H1 (cell line): ENCODE results near the gene CCT6B. TPM values are rescaled to one million over a fixed set of nuclear protein-coding genes. Genes with fewer than 3 reads are reported as not detected.

Experiments
- CTCF ChIA-PET: fragments of 300-600 bp; sonication (Branson Sonifier 250); formaldehyde crosslinking; loops from one replicate; lab custom pipeline; 2021; ENCODE audit not compliant: partially characterized antibody; lab: Charles Lee
- POLR2A ChIA-PET: fragments of 300-600 bp; sonication (Branson Sonifier 250); formaldehyde crosslinking; loops from one replicate; lab custom pipeline; 2021; ENCODE audit warnings: inconsistent platforms; ENCODE audit not compliant: partially characterized antibody; lab: Charles Lee
- DNase-seq, 2 experiments: peaks; one replicate each; pipeline versions ENCODE4 v3.0.0 to v3.0.0-alpha.2; 2010 to 2022; ENCODE audit warnings: low spot score in 2 of 2, low read depth in 1 of 2, mixed read lengths in 1 of 2
- FAIRE-seq: peaks from 2 replicates; lab custom pipeline; 2011; peaks lifted over from hg19 to GRCh38; lab: Jason Lieb, UNC
- H2AFZ ChIP-seq: 2 replicates; pipeline ENCODE4 v1.8.1; 2012; ENCODE audit warnings: low read length, inconsistent platforms
- H2AK5ac ChIP-seq: 2 replicates; pipeline ENCODE4 v1.6.1; 2013; ENCODE audit warnings: low read depth, low read length
- H2BK120ac ChIP-seq: replicated peaks from 2 replicates; pipeline ENCODE3; 2013; ENCODE audit warnings: low read depth, low read length, inconsistent platforms
- H2BK12ac ChIP-seq: 2 replicates; pipeline ENCODE4 v1.6.1; 2013; ENCODE audit warnings: low read depth, low read length
- H2BK15ac ChIP-seq: 2 replicates; pipeline ENCODE4 v1.6.1; 2013; ENCODE audit warnings: low read length
- H2BK20ac ChIP-seq: 2 replicates; pipeline ENCODE4 v1.6.1; 2013; ENCODE audit warnings: low read length
- H2BK5ac ChIP-seq: 2 replicates; pipeline ENCODE4 v1.6.1; 2013; ENCODE audit warnings: low read depth, low read length
- H3K14ac ChIP-seq: 2 replicates; pipeline ENCODE4 v1.6.1; 2013; ENCODE audit warnings: inconsistent platforms; ENCODE audit not compliant: insufficient read length
- H3K18ac ChIP-seq: 2 replicates; pipeline ENCODE4 v1.6.1; 2013; ENCODE audit warnings: low read length; ENCODE audit errors: extremely low read depth
- H3K23ac ChIP-seq: 2 replicates; pipeline ENCODE4 v1.6.1; 2013; ENCODE audit warnings: inconsistent platforms; ENCODE audit not compliant: insufficient read length
- H3K23me2 ChIP-seq: 2 replicates; pipeline ENCODE4 v1.6.1; 2013; ENCODE audit warnings: low read depth, low read length
- H3K27ac ChIP-seq: 2 replicates; pipeline ENCODE4 v1.6.1; 2011; ENCODE audit warnings: low read depth, low read length, inconsistent platforms
- H3K27me3 ChIP-seq, 4 experiments: replicated peaks in 1 of 4; 1 replicate in 1 of 4; 2 replicates in 3 of 4; pipeline versions ENCODE4 v1.6.1 to v1.8.1; 2011 to 2013; ENCODE audit warnings: low read length in 3 of 4, mild to moderate bottlenecking in 3 of 4, inconsistent platforms in 2 of 4, mixed read lengths in 2 of 4, moderate library complexity in 1 of 4; ENCODE audit not compliant: control insufficient read depth in 3 of 4, insufficient read depth in 3 of 4; ENCODE audit errors: extremely low read depth in 1 of 4
- H3K36me3 ChIP-seq, 4 experiments: 2 replicates each; pipeline versions ENCODE4 v1.6.1 to v1.8.1; 2011 to 2013; ENCODE audit warnings: mild to moderate bottlenecking in 4 of 4, low read length in 3 of 4, moderate library complexity in 2 of 4, control low read depth in 1 of 4, inconsistent platforms in 1 of 4; ENCODE audit not compliant: insufficient read depth in 4 of 4, control insufficient read depth in 2 of 4
- H3K4ac ChIP-seq: replicated peaks from 2 replicates; pipeline ENCODE3; 2013; ENCODE audit warnings: low read length, low read depth, mixed read lengths, inconsistent platforms; ENCODE audit not compliant: insufficient read length
- H3K4me1 ChIP-seq, 4 experiments: replicated peaks in 1 of 4; 1 replicate in 1 of 4; 2 replicates in 3 of 4; pipeline versions ENCODE4 v1.6.1 to v1.8.1; 2011 to 2013; ENCODE audit warnings: low read length in 3 of 4, inconsistent platforms in 2 of 4, mixed read lengths in 1 of 4; ENCODE audit not compliant: insufficient read depth in 4 of 4, control insufficient read depth in 3 of 4
- H3K4me2 ChIP-seq, 2 experiments: 2 replicates each; pipeline versions ENCODE4 v1.6.1 to v1.8.1; 2011 to 2013; ENCODE audit warnings: low read depth in 2 of 2, low read length in 2 of 2, control low read depth in 1 of 2, inconsistent platforms in 1 of 2, mild to moderate bottlenecking in 1 of 2; ENCODE audit not compliant: insufficient read depth in 1 of 2
- H3K4me3 ChIP-seq, 4 experiments: fragments of 200-600, 300-600 bp in 1 of 4; sonication (generic), shearing (Covaris generic), sonication (Bioruptor Twin) in 1 of 4; 2 replicates each; pipeline versions ENCODE4 v1.5.1 to v1.8.1; 2011 to 2016; ENCODE audit warnings: low read length in 4 of 4, low read depth in 3 of 4, control low read depth in 2 of 4, inconsistent platforms in 2 of 4, mild to moderate bottlenecking in 2 of 4, mixed read lengths in 1 of 4, moderate library complexity in 1 of 4; ENCODE audit not compliant: insufficient read depth in 2 of 4; ENCODE audit errors: extremely low read depth in 1 of 4
- H3K56ac ChIP-seq: replicated peaks from 2 replicates; pipeline ENCODE3; 2013; ENCODE audit warnings: low read depth, mild to moderate bottlenecking, mixed read lengths, low read length, inconsistent platforms; ENCODE audit not compliant: insufficient read length
- H3K79me1 ChIP-seq: 2 replicates; pipeline ENCODE4 v1.6.1; 2013; ENCODE audit warnings: low read depth, low read length, control low read depth
- H3K79me2 ChIP-seq, 2 experiments: 2 replicates each; pipeline versions ENCODE4 v1.6.1 to v1.8.1; 2012 to 2013; ENCODE audit warnings: low read length in 2 of 2, mild to moderate bottlenecking in 2 of 2, inconsistent platforms in 1 of 2; ENCODE audit not compliant: insufficient read depth in 2 of 2, control insufficient read depth in 1 of 2
- H3K9ac ChIP-seq, 4 experiments: replicated peaks in 1 of 4; 1 replicate in 1 of 4; 2 replicates in 3 of 4; pipeline versions ENCODE4 v1.6.1 to v1.8.1; 2011 to 2013; ENCODE audit warnings: low read depth in 3 of 4, low read length in 3 of 4, control low read depth in 2 of 4, mild to moderate bottlenecking in 2 of 4, moderate library complexity in 2 of 4, inconsistent platforms in 1 of 4; ENCODE audit errors: extremely low read depth in 1 of 4
- H3K9me3 ChIP-seq, 2 experiments: 2 replicates each; pipeline versions ENCODE4 v1.6.1 to v1.8.1; 2012 to 2013; ENCODE audit warnings: mild to moderate bottlenecking in 2 of 2, moderate library complexity in 2 of 2, control low read depth in 1 of 2, inconsistent platforms in 1 of 2, low read depth in 1 of 2, low read length in 1 of 2, mixed read lengths in 1 of 2; ENCODE audit not compliant: insufficient read depth in 2 of 2
- H4K20me1 ChIP-seq, 2 experiments: replicated peaks in 1 of 2; 2 replicates each; pipeline versions ENCODE3 to v1.8.1; 2011 to 2013; ENCODE audit warnings: inconsistent platforms in 2 of 2, low read length in 2 of 2, mild to moderate bottlenecking in 1 of 2; ENCODE audit not compliant: insufficient read depth in 2 of 2, control insufficient read depth in 1 of 2
- H4K5ac ChIP-seq: 2 replicates; pipeline ENCODE4 v1.6.1; 2013; ENCODE audit warnings: low read length, low read depth, mixed read lengths, inconsistent platforms; ENCODE audit not compliant: insufficient read length
- H4K8ac ChIP-seq: 2 replicates; pipeline ENCODE4 v1.8.0; 2013; ENCODE audit warnings: mild to moderate bottlenecking, moderate library complexity, low read length, inconsistent platforms; ENCODE audit not compliant: insufficient read depth; ENCODE audit errors: extremely low read depth
- H4K91ac ChIP-seq: replicated peaks from 2 replicates; pipeline ENCODE3; 2013; ENCODE audit warnings: low read length, mixed read lengths, inconsistent platforms; ENCODE audit not compliant: insufficient read length
- ASH2L ChIP-seq: fragments of 200-600, 300-600 bp; sonication (generic); IDR thresholded peaks from one replicate; pipeline ENCODE4 v1.7.1; 2017; ENCODE audit warnings: low read length
- ATF2 ChIP-seq: IDR thresholded peaks from 2 replicates; pipeline ENCODE4 v1.6.1; 2012; ENCODE audit warnings: low read length, inconsistent platforms
- BACH1 ChIP-seq: IDR thresholded peaks from 2 replicates; pipeline ENCODE4 v1.6.1; 2012; ENCODE audit warnings: low read length, improper control_type of control experiment
- CHD2 ChIP-seq: IDR thresholded peaks from 2 replicates; pipeline ENCODE4 v1.6.1; 2012; ENCODE audit warnings: low read length, improper control_type of control experiment
- EGR1 ChIP-seq: IDR thresholded peaks from 2 replicates; pipeline ENCODE4 v1.6.1; 2011; ENCODE audit warnings: low read depth, low read length, borderline replicate concordance
- GABPA ChIP-seq: IDR thresholded peaks from 2 replicates; pipeline ENCODE4 v1.6.1; 2011; ENCODE audit warnings: mild to moderate bottlenecking, low read length, moderate library complexity, borderline replicate concordance; ENCODE audit not compliant: insufficient read depth
- GTF2F1 ChIP-seq: IDR thresholded peaks from 2 replicates; pipeline ENCODE4 v1.6.1; 2012; ENCODE audit warnings: low read depth, low read length, improper control_type of control experiment, borderline replicate concordance
- HDAC2 ChIP-seq, 2 experiments: fragments of 300-600 bp in 1 of 2; sonication (generic) in 1 of 2; IDR thresholded peaks; 2 replicates each; pipeline ENCODE4 v1.6.1; 2011 to 2012; ENCODE audit warnings: low read depth in 2 of 2, low read length in 2 of 2, mild to moderate bottlenecking in 2 of 2, moderate library complexity in 2 of 2, borderline replicate concordance in 1 of 2, inconsistent platforms in 1 of 2
- PHF8 ChIP-seq: fragments of 200-600 bp; sonication (generic); conservative IDR thresholded peaks from 2 replicates; pipeline ENCODE4 v1.7.1; 2012; ENCODE audit warnings: low read depth, mild to moderate bottlenecking, inconsistent platforms, low read length, moderate library complexity
- POLR2AphosphoS5 ChIP-seq: IDR thresholded peaks from 2 replicates; pipeline ENCODE4 v1.6.1; 2011; ENCODE audit warnings: low read depth, low read length
- TAF1 ChIP-seq: IDR thresholded peaks from 2 replicates; pipeline ENCODE4 v1.6.1; 2011; ENCODE audit warnings: mild to moderate bottlenecking, low read depth, low read length
- WGBS, 2 experiments: shearing (Covaris generic) in 1 of 2; methylation state at CpG; one replicate each; pipeline versions ENCODE4 v1.1.6 to v1.1.7; 2013 to 2015; ENCODE audit warnings: low lambda C conversion rate in 2 of 2, mixed read lengths in 2 of 2, inconsistent platforms in 1 of 2, low coverage in 1 of 2, missing lambda C conversion rate in 1 of 2; ENCODE audit not compliant: insufficient replicate concordance in 2 of 2, insufficient coverage in 1 of 2, insufficient read length in 1 of 2; ENCODE audit errors: extremely low coverage in 1 of 2, missing lambda C conversion rate in 1 of 2; 5-methylcytosine and 5-hydroxymethylcytosine counted together
- polyA plus RNA-seq, 7 experiments: library from polyadenylated mRNA; depleted of rRNA in 3 of 7; stranded (reverse) in 5 of 7; unstranded in 2 of 7; fragments of >200 nt in 5 of 7; fragments of 200-250 nt in 2 of 7; gene quantifications; 1 replicate in 5 of 7; 2 replicates in 1 of 7; 4 replicates in 1 of 7; pipeline versions ENCODE4 v1.2.1 to v1.2.3, GENCODE V29; 2011 to 2013; ENCODE audit warnings: missing spikeins in 2 of 7, mixed read lengths in 2 of 7
- total RNA-seq: library from RNA; stranded (reverse); fragmentation: NEBNext Ultra II Directional; extraction: Animal tissue kit (Norgen Biotek cat#: 25700); gene quantifications from 2 replicates; pipeline ENCODE4 v1.2.1, GENCODE V29; 2021

Gene CCT6B
- total and polyA plus RNA-seq, 2 of the 8 experiments (the other 6 are each of a cell fraction or from before 2014, with no cell fraction given): 0.67 to 1.3 TPM

- ChIA-PET CTCF (no interaction called here), POLR2A (interaction anchor here (0.7 to 4.9 kb wide), 15 partner anchors 12 to 375 kb away, joined by 3 to 44 read pairs (median 6); partner anchors contain the start of genes CCT6B, FNDC8, RFFL and ZNF830)
- Histone ChIP-seq H2BK5ac (0 out of 2 replicates have a peak within 1 kb of the TSS, but pooled peaks have one; percentile 57), H3K56ac (peak within 1 kb of the TSS; percentile 56), H3K27ac (peak within 1 kb of the TSS; percentile 91), H3K9ac (peak within 1 kb of the TSS; percentile 57 to 98 (median 94)), H3K9me3 (no peaks in the 10 kb centered on the region), H3K79me1 (peaks cover 3% of the 10 kb centered on the region; the same call in 1 of the 2 replicates), H2BK15ac (no peak within 1 kb of the TSS), H2AFZ (no peak within 1 kb of the TSS), H2AK5ac (no peak within 1 kb of the TSS), H4K91ac (peak within 1 kb of the TSS; percentile 51), H3K36me3 (peaks cover 0 to 19% (median 4%) of the 10 kb centered on the region in 4 experiments; a peak in 6 of 8 replicates), H3K18ac (no peak within 1 kb of the TSS; the same call in 1 of the 2 replicates), H3K14ac (no peak within 1 kb of the TSS), H4K20me1 (peaks cover 0 to 1% of the 10 kb centered on the region in 2 experiments), H3K4me3 (peak within 1 kb of the TSS; percentile 72 to 98 (median 76)), H2BK12ac (no peak within 1 kb of the TSS), H3K23ac (no peak within 1 kb of the TSS), H3K4me2 (peak within 1 kb of the TSS; percentile 67 to 90), H2BK20ac (no peak within 1 kb of the TSS), H4K8ac (peak within 1 kb of the TSS; percentile 94), H3K79me2 (peaks cover 3 to 45% of the 10 kb centered on the region in 2 experiments), H3K27me3 (no peaks in the 10 kb centered on the region), H4K5ac (peak within 1 kb of the TSS; percentile 90), H3K4me1 (peaks cover 0 to 6% (median 4%) of the 10 kb centered on the region in 4 experiments; a peak in 4 of 7 replicates), H3K23me2 (no peaks in the 10 kb centered on the region; the same call in 1 of the 2 replicates), H2BK120ac (no peak within 1 kb of the TSS), H3K4ac (no peak within 1 kb of the TSS)
- 0% methylated on average over 32 of the region's 39 CpGs; no CpG with 5 or more reads in 1 of the 2 experiments for WGBS, 2 experiments
- DNase-seq (peak; percentile 85 to 96), FAIRE-seq (no peak)
- TF ChIP-seq PHF8 (peak; percentile 67; the same call in 1 of the 2 replicates), ATF2 (no peak), HDAC2 (IDR thresholded peaks at IDR 0.05; ENCODE audit: borderline replicate concordance in 1 of 2, low read depth in 2 of 2, low read length in 2 of 2) (no peak), POLR2AphosphoS5 (peak; percentile 93), ASH2L (no peak), TAF1 (peak; percentile 87), GABPA (no peak), EGR1 (peak; percentile 73), GTF2F1 (peak; percentile 64; the same call in 1 of the 2 replicates), CHD2 (0 out of 2 replicates have a peak, but pooled peaks have one; percentile 22), BACH1 (0 out of 2 replicates have a peak, but pooled peaks have one; percentile 43)
These were observed 19.1 kb upstream of the CCT6B start, which contains the start of gene LIG3 for GRCh38 chr17:34980353-34980680. Gene LIG3, plus strand, starts transcription at chr17:34980512. Its CDS starts 2,494 bp downstream, at chr17:34983006.
